GM19035 (cell line): ENCODE measurements around the gene B3GALNT1.

ENCODE experiments used
- ATAC-seq: cut with Tn5 transposase; IDR thresholded peaks from one replicate; pipeline ENCODE4 v1.9.1; 2021; ENCODE audit not compliant: unreplicated experiment

B3GALNT1 gene, protein sequence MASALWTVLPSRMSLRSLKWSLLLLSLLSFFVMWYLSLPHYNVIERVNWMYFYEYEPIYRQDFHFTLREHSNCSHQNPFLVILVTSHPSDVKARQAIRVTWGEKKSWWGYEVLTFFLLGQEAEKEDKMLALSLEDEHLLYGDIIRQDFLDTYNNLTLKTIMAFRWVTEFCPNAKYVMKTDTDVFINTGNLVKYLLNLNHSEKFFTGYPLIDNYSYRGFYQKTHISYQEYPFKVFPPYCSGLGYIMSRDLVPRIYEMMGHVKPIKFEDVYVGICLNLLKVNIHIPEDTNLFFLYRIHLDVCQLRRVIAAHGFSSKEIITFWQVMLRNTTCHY

DNA sequence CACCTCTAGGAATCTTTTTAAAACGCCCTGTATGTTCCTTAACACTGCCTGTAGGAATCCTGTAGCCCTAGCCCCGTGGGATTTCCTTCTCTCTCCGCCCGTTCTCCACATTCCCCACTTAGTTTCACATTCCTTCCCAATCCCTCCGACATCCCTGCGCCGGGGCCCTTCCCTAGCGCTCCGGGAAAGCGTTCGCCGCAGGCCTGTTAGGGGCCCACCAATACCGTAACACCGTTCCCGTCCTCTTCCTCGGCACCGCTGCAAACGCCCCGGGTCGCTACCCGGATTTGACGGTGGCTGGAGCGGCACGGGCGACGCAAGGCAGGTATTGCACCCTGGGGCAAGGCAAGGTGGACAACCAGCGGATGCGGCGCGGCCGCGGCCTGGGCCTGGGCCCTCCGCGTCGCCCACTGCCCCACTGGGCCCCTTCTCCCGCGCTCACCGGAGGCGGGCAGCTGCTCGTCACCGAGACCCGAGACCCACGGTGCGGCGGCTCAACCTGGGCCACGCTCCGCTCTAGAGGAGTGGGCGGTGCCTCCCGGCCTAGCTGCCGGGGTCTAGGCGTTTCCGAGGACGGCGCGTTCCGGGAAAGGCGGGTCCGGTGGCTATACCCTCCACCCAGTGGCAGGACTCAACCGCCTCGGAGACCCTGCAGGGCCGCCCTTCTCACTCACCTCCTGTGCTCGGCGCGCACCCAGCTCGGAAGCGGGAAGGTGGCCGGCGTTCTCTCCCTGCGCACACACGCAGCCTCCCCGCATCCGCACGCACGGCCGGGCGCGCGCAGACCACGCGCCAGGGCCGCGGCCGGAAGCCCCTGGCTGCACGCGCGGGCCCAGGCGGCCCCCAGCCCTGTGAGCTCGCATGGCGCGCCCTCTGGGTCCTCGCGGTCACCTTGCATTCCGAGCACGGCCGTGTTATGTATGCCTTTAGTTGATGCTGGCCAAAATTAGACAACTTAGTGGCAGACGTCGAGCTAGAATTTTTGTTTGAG, at the start of gene B3GALNT1:
TSS of gene B3GALNT1 (minus strand) at position 789 of the 991 bp plus-strand sequence. CDS start 18,595 bp downstream, outside the sequence.
- peak; percentile 59 for ATAC-seq

DNA sequence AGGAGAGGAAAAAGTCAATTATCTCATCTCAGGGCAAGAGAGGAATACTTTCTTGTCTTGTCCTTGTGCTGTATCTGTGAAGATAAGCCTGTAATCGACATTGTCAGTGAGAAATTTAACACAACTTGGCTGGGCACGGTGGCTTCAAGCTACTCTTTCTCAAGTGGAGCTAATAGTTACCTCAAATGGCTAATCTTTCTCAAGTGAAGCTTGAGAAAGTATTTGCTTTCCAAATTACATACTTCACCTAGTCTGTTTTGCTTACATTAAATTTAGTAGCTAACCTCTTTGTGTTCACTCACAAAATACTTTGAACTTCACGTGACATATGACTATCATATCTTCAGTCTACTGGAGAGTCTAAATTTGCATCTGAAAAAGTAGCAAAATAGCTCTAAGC, 48.3 kb upstream of the B3GALNT1 start:
- no peak for ATAC-seq

DNA sequence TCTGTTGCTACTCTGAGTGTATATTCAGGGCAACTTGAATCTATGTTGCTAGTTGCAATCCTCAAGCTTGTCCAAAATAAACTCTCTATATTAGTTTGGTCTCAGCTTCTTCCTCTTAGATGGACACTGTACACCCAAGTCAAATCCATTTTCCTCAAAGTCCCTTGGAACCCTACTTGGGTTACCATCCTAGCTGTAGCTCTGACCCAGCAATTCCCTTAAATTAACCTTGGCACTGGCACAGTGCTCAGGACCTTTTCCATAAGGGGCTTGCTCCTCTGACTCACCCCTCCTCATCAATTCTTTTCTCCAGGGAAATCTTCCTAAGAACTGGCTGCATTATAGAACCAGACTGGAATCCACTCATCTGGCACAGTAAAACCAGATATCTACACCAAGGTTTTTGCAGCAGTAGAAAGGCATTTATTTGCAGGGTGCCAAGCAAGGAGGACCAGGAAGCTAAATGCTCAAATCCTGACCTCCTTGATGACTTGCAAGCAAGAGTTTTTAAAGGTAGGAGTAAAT, 44.9 kb upstream of the B3GALNT1 start:
- ATAC-seq: no peak

DNA sequence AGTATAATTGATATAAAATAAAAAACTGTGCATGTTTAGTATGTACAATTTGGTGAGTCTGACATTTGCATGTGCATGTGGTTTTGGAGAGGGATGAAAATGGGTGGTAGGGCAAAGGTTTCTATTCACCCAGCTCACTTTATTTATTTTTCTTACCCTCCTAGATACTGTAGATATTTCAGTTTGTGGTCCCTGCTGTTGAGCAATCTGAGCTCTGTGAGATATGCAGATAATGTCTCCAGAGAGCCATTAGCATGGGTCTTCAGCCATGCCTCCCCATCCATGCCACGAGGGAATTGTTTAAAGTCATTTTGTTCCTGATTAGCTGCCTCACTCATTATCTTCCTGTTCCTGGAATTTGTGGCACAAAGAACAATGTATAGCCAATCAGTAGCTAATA, 44.4 kb upstream of the B3GALNT1 start:
- ATAC-seq: no peak

DNA sequence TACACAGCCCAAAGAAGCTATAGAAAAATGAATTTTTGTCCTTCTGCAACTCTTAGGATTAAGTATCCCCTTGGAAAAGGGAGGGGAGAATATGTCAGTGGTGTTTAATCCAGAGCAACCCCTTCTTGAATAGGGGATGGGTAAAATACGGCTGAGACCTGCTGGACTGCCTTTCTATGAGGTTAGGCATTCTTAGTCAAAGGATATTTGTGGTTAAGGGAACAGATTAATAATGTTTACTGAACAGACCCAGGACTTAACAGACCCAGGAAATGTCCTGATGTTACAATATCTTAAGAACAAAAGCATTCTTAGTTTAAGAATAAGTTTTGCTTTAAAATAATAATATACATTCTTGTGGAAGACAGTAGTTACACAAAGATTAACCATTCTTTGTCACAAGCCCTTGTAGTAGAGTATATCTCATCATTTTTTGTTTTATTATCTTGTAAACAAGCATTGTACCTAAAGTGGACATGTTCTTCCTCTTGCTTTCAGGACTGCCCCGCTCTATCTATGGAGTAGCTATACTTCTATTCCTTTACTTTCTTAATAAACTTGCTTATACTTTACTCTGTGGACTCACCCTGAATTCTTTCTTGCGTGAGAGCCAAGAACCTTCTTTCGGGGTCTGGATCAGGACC, 43.8 kb upstream of the B3GALNT1 start:
- ATAC-seq: no peak

DNA sequence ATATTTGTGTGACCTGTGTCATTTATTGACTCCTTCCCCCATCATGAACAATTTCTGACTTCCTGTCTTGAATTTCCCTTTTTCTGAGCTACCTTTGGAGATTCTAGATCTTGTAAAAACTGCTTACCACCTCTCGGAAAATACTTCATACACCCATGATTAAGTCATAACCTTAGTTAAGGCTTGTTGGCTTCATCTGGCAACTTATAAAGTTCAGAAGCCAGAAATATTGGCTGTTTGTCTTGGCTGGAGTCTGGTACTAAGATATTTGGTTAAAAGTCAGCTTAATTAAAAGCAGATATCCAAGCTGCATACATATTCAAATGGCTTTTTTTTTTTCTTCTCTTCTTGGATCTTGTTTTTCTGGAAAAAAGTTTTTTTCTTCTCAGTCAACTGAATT, 37.3 kb upstream of the B3GALNT1 start:
- ATAC-seq: no peak

DNA sequence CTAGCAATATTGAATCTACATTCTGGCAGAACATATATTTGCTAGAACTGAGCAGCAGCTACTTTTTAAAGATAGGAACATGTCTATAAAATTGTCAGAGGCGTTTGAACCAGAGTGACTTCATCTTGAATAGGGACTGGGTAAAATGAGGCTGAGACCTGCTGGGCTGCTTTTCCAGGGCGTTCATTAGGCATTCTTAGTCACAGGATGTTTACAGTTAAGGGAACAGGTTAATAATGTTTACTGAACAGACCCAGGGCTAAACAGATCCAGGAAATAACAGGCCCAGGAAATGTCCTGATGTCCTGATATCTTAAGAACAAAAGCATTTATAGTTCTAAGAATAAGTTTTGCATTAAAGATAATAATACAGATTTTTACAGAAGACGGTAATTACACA, 34.5 kb upstream of the B3GALNT1 start:
- no peak for ATAC-seq

DNA sequence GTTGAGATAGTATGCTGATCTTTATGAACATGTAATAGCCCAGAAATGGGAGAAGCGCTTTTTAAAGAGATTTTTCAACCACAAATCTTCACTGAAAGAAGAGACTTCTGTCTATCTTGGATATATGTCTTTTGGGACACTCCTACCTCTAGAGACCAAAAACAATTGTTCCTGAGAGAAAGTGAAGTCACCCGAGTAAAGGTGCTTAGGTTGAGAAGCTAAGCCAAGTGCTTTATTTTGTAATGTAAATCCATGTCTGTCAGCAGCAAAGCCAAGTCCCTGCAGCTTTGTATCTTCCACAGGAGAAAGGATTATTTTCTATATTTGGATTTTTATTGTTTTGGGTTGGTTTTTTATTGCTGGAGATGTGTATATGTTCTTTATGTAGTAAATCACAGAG, 32.1 kb upstream of the B3GALNT1 start:
- no peak for ATAC-seq

DNA sequence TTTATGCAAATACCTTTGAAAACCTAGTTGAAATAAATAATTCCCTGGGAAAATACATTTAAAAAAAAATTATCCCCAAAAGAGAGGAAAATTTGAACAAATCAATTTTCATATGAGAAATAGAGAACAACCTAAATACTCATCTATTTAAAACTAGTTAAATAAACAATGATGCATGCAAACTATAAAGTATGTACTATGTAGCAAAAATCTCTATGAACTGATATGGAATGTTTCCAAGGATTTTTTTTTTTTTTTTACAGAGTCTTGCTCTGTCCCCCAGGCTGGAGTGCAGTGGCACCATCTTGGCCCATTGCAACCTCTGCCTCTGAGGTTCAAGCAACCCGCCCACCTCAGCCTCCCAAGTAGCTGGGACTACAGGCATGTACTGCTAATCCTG, 27.2 kb upstream of the B3GALNT1 start:
- ATAC-seq: no peak

DNA sequence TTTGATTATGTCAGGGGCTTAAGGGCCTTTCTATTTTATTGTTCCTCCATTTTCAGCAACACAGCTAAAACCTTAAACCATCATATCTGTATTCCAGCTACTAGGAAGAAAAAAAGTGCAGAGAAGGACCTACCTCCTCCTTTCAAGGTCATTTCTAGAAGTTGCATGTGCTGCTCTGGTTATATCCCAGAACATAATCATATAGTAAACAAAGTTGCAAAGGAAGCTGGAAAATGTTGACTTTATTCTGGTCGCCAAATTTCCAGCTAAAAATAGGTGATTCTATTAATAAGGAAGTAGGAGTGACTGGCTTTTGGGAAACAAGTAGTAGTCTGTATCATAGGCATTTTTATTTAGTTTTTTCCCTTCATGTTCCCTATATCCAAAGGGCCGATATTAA, 21.3 kb upstream of the B3GALNT1 start:
- ATAC-seq: no peak

DNA sequence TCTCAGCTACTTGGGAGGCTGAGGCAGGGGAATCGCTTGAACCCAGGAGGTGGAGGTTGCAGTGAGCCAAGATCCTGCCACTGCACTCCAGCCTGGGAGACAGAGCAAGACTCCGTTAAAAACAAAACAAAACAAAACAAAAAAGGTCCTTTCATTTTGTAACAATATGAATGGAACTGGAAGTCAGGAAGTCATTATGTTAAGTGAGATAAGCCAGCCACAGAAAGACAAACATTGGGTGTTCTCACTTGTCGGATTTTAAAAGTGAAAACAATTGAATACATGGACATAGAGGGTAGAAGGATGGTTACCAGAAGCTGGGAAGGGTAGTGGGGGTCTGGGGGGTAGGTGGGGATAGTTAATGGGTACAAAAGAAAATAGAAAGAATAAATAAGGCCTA, 12.5 kb upstream of the B3GALNT1 start:
- no peak for ATAC-seq

DNA sequence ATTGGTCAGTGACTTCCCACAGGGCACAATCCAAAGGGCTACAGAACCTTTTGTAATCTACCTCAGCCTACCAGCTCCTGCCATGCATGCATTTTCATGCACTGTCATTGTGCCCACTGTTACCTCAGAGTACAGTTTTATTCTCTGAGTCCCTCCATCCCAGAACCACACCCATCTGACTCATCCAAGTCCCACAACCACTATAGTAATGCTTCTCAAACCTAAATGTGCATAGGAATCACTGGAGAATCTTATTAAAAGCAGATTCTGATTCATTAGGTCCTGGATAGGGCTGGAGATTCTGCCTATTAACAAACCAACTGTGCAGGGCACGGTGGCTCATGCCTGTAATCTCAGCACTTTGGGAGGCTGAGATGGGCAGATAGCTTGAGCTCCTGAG, 3.7 kb upstream of the B3GALNT1 start:
- ATAC-seq: no peak

DNA sequence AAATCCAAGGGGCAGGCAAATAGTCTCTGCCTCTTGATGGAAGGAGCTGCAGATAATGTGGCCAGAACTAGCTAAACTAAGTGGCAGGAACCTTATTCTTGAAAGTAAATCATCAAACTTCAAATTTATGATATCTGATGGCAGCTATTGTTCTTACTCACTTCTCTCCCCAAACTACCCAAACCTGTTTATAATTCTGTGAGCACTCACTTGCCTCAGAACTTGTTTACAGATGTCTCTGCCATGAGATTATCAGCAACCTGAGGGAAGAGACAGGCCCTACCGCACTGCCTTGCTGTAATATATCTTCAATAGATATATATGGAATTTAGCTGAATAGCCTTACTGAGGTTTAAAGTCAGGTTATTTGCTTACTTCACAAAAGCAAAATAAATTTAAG, 2.2 kb upstream of the B3GALNT1 start:
- no peak for ATAC-seq

DNA sequence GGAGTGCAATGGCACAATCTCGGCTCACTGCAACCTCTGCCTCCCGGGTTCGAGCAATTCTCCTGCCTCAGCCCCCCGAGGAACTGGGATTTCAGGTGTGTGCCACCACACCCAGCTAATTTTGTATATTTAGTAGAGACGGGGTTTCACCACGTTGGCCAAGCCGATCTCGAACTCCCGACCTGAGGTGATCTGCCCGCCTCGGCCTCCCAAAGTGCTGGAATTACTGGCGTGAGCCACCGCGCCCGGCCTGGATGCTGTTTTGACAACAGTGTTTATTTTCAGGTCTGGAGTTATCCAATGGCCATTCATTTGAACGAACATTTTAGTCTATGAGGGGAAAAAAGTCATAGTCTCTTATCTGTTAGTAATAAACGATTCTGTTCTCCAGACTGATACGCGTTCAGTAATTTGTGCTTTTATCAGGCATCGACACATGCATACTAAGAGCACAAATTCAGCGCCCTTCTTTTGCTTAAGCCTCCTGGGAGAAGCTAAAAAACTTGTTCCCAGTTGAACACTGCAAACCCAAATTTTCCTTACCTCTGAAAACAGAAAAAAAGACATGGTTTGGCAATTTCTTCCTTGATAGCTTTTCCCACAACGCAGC, 1.3 kb downstream of the B3GALNT1 start:
- no peak for ATAC-seq

DNA sequence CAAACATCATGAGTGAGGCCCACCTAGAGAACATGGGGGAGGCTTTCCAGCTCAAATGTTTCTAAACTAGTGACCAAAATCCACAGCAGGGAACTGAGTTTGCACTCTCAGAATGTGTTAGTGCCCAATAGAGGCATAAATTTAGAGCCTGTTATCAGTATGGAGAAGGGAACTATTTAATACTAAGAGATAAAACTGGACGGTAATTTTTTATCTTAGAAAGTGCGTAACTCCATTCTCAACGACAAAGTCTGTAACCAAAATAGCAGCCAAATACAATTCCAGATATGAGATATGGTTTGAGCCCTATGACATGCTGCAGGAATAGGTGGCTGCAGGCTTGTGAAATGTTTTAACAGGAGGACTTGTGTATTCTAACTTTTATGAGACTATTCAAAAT, 3.5 kb downstream of the B3GALNT1 start:
- no peak for ATAC-seq

DNA sequence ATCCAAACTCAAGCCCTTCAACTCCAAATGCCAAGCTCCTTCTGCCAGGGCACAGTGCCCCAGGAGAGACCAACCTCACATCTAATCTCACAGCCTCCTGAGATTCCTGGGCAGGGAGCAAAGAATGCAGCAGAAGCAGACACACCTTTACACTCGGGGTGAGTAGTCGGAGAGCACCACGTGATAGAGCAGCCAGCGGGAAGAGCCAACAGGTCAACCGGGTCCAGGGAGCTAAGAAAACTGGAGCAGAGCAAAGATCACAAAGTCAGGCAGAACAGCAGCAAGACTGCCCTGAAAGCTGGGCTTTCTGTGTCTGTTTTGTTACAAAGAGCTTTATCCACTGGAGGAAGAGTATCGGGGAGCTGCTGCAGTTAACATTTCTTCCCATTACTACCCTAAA, 4.2 kb downstream of the B3GALNT1 start:
- ATAC-seq: no peak

DNA sequence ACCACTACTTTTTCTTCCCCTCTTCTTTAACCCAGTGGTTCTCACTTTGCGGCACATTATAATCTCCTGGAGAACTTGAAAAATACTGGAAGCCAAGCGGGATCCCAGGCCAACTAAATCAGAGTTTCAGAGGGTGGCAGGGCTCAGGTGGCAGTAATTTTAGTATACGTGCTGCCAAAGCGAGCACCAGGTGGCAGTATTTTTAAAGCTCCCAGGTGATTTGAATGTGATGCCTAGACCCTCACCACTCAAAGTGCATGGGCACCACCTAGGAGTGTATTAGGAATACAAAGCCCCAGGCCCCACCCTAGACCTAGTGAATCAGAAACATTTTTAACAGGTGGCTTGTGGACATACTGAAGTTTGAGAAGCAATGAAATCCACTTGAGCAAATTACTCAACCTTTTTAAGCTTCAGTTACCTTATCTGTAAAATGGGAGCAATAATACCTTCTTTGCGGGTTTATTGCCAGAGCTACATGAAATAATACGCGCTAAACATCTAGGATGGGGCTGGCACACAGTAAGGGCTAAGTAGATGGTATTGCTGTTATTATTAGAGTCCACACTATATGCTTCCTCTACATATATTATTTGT, 8.3 kb downstream of the B3GALNT1 start:
- ATAC-seq: no peak

DNA sequence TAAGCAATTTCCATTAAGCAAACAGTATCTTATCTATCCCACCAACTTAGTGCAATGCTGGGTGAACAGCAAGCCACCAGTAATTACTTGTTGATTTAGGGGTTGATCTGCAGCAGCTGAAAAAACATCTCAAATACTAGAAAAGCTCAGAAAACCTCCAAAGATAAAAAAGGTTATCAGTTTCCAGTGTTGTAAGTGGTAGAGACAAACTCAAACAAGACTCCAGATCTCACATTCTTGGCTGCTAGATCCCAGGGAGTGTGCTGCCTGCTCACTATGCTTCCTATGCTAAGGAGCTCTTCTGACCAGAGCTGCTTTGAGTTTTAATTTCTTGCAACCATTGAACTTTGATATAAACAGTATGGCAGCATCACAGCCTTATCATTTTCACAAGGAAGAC, 11.3 kb downstream of the B3GALNT1 start:
- ATAC-seq: no peak

DNA sequence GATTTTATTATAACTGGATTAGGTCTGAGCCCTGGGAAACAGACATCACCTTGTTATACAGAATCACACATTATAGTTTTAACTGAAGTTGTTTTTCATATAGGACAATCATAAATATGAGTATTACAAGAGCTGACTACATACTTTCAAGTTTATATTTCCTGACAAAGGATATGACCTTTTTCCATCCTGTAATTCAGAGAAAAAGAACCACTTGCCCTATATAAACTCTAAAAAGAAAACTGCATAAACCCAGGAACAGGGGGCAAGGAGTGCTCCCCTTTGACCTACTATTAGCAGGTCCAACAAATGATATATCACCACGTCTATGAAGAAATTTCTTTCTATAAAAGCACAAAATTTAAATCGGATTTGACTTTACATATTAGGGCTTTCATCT, 20.9 kb downstream of the B3GALNT1 start:
- no peak for ATAC-seq

DNA sequence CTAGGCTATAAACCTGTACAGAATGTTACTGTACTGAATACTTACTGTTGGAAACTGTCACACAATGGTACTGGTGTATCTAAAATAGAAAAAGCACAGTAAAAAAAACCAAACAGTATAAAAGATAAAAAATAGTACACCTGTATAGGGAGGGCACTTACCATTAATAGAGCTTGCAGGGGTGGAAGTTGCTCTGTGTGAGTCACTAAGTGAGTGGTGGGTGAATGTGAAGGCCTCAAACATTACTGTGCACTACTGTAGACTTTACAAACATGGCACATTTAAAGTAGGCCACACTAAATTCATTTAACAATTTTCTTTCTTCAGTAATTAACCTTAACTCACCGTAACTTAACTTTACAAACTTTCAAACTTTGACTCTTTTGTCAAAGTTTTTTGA, 22.0 kb downstream of the B3GALNT1 start:
- no peak for ATAC-seq

DNA sequence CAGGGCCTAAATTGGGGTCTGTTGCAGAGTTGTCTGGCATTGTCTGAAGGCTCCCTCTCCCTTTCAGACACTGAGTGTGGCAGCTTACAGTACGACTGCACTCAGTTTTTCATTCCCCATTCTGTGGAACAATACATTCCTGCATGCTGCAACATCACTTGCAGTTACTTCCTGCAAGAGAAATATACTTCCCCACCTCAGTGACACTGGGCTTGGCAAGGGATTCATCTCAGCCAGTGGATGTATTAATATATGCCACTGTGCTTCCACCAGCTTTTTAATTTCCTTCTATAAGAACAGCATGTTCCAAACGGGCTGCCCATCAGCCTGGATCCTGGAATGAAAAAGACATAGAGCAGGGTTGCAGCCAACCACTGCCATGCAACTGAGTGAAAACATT, 23.1 kb downstream of the B3GALNT1 start:
- peak; percentile 27 for ATAC-seq
